CD1c-positive myeloid dendritic cell (primary cell): Measurements from ENCODE around the gene RSPH1.

Experiments used
- DNase-seq: peaks from one replicate; pipeline ENCODE4 v3.0.0-alpha.2; 2016; ENCODE audit errors: extremely low spot score

RSPH1 gene

DNA sequence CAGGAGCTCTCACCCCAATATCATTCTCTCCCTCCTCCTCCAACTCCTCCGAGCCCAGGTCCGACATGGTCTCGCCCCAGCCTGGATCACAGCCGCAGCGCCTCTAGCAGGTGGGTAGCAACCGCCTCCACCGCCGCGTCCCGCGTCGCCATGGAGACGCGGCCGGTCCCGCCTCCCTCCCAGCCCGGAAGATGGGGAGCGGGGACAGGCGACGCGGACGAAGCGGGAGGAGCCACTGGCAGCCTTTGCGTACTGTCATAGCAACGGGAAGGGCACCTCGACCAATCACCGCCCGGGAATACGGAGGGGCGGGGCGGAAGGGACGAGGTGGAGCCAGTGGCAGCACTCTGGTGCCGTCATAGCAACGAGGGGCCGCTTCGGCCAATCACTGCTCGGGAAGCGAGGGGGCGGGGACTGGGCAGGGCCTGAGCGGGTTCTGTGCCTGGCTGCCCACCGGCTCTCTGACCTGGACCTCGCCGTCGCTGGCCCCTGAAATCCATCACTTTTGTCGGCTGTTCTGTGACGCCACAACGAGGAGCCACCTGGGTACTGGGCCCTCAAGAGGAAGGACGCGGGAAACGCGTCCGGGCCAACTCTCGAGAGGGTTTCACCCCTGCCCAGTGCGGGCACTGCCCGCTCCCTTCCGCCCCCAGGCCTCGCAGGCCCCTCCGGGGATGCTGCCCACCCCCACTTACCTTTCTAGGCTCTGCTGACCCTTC is at the start of gene RSPH1:
RSPH1 (minus strand) TSS at position 105 of the 719 bp plus-strand sequence; CDS start at position 67, 38 bp downstream.
- peak; percentile 99 for DNase-seq

DNA sequence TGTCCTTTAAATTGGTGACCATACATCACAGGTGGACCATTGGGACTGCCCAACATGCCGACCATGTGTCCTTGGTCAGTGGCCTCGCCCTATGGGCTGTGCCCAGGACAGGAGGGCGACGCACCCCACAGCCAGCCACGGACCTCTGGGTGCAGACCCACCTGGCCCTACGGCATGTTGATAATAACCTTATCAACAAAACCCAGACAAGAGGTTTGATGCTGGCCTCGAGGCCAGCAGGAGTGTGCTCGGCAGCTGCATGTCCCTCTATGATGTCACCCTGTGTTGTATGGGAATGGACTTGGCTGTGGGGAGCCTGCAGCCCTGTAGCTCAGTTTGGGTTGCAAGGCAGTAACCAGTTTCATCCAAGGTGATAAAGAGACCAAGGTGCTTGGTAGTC is 49.7 kb upstream of the RSPH1 start:
- DNase-seq, result no peak

DNA sequence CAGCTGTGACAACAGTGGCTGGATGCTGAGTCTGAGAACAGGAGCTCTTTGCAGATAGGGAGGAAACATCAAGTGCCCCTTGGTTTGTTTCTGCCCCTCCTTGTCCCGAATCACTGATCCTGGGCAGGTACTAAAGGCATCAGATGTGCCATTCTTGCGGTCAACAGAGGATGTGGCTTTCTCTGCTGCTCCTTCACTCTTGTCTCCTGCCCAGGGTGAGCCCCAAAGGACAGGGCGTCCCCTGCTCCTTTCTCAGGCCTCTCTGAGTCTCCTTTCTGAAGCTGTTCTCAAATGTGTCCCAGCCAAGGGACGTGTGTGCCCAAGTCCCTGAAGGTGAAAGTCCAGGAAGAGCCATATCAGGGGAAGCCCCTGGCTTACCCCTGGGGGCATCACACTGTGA is 49.3 kb upstream of the RSPH1 start:
- DNase-seq, result no peak

- DNase-seq, result no peak
Measured at GRCh38 chr21:42544544-42544943, 48.5 kb upstream of the RSPH1 start.

GRCh38 chr21:42543106-42543847 is 47.3 kb upstream of the RSPH1 start:
- no peak for DNase-seq

- no peak for DNase-seq
Measured at GRCh38 chr21:42542596-42542995, 46.6 kb upstream of the RSPH1 start.

GRCh38 chr21:42542196-42542595 is 46.2 kb upstream of the RSPH1 start:
- no peak for DNase-seq

- DNase-seq, result no peak
Measured at GRCh38 chr21:42541618-42542017, 45.6 kb upstream of the RSPH1 start.

GRCh38 chr21:42541174-42541573 is 45.1 kb upstream of the RSPH1 start:
- DNase-seq, result no peak

DNA sequence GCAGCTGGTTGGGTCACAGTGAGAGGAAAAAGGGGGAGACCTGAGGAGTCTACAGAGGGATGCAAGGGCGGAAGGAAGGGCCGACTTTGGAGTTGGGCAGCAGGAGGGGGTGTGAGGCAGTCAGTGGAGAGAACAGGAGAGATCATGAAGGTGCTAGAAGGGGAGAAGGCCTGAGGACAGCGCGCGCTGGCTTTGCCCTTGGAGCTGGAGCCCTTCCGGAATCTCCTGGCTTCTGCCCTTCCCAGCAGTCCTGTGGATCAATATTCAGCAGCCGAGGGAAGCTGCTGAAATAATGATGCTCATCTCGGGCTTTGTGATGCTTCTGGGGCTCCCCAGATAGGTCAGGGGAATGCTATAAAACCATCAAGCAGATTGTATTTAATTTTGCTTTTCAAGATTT is 44.4 kb upstream of the RSPH1 start:
- no peak for DNase-seq

DNA sequence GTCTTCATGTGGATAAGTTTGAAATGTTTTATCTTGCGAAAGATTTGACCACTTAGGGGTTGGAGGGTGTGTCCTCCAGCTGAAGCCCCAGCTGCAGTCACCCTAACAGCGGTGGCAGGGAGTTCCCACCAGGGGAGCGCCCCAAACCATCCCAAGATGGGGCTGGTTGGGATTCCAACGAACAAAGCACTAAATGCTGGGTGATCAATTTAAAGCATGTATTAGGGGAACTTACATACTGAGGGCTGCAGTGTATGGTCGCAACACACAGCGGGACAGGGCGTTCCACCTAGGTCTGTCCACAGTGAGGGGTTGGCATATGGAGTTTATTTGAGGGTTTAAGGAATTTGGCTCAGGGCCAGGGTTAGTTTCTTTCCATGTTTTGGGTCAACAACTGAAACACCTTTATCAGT is 43.9 kb upstream of the RSPH1 start:
- no peak for DNase-seq

DNA sequence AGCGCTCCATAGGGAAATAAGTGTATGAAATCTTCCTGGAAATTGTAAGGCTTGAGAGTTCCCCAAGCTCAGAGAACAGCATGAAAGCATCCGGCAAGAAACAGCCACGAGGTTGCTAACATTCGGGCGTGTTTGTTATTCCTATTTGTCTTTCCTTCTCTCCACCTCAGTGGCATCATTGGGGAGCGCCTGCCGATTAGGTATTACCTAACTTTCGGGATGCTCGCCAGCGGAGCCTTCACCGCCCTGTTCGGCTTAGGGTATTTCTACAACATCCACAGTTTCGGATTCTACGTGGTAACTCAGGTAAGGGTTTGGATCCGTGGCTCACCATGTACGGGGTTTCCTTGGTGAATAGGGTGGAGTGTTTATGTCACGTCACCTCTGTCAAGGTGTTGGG is 43.3 kb upstream of the RSPH1 start:
- DNase-seq, result no peak

DNA sequence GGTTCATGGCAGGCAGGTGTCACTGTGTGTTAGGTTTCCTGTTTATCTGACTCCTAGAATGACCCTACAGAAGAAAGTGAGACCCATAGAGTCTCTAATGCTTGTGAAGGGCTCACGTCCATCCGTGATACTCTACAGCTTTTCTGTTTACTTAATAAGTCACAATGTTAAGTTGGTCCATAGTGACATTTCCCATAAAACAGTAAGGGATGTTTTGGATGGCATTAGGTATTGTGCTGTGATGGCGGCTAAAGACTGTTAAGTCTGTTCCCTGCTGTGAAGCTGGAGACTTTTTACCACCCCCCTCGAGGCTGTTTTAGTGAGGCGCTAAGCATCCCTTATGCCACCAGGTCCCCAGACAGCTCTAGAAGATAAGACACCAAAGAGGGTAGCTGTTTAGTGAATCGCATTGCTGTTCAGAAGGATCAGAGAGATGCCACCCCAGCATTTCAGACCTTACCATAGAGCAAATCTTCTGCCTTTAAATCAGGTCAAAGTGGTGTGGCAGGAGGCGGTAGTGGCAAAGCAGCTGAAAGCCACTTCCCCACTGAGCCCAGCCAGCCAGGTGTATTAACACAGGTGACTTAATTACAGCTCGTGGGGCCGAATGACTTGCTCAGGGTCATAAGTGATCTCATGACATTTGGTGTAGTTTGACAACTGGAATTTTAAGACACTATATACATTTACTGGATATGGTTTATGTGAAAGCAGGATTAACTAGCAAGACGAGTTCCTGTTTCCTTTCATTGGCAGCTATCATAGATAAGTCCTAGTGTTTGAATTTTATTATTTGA is 42.7 kb upstream of the RSPH1 start:
- DNase-seq, result no peak

DNA sequence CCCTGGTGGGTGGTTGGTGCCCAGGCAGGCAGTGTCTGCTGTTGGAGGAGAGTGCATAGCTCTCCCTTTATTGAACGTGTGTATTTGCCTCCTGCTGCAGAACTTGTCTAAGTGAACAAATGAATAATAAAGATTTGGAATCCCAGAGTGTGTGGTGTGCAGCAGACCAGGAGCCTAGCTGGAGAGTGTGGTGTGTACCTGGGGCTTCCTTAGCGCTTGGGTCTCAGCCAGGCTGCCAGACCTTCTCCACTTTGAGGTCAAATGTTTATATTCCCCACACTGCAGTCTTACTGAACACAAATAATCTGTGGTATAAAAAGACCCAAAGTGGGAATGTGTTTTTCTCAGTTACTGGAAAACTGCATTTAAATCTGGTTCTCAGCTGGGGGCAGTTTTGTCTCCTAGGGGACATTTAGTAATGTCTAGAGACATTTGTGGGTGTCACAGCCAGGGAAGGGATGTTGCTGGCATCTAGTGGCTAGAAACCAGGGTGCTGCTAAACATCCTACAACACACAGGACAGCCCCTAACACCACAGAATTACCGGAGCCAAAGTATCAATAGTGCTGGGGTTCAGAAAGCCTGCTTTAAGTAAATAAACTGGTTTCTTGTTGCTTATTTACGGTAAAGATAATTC is 41.2 kb upstream of the RSPH1 start:
- DNase-seq, result peak; percentile 10

GRCh38 chr21:42536601-42537000 is 40.6 kb upstream of the RSPH1 start:
- DNase-seq, result no peak

DNA sequence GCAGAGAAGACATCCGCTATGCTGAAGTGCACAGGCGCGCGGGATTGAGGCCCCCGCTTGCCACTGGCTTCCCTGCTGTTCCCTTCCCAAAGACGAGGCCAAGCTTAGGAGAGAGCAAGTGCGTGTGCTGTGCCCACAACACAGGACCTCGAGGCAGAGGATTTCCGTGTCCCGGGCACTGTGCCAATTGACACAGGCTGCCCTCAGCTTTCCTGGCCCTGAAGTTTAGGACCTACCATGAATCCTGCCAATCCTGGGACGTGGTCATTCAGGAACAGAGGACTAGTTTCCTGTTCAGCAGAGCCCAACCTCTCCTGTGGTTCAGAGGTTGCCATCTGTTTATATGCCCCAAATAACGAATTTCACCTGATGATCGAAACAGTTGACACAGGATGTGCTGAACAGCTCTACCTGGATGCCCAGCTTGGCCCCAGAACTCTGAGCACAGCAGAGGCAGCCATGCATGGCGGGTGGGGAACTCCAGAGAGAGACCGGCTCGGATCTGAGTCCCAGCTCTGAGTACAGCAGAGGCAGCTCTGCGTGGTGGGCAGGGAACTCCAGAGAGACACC is 39.7 kb upstream of the RSPH1 start:
- DNase-seq, result no peak

- DNase-seq, result peak; percentile 74
Measured at GRCh38 chr21:42534421-42535378, 38.7 kb upstream of the RSPH1 start.

- DNase-seq, result no peak
Measured at GRCh38 chr21:42533963-42534355, 37.9 kb upstream of the RSPH1 start.

DNA sequence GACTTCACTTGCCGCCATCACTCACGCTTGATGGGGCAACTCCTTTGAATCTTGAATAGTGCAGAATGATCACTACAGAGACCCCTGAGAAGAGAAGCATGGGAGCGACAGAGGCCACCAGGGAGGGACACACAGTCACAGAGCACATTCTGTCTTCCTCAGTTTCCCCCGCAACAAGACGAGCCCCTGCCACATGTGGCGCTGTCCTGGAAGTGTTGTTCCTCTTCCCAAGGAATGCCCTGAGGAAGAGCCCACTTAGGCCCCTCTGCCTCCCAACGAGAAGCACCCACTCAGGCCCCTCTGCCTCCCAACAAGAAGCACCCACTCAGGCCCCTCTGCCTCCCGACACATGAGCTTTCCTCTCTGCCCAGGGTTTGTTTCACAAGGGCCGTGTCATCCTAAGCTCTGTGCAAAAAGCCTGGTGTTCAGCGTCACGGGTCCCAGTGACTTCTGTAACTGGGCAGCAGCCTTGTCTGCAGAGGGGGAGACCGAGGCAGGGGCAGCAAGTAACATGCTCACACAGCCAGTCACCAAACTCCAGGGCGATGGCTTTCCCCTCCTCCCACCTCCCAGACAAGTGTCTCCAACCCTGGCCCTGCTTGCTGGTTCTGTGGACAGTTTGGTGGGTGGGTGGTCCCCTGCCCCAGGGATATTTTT is 37.4 kb upstream of the RSPH1 start:
- no peak for DNase-seq
